ENCODE results near the gene NELFA.
"Not testable (repeated sequence)": the region's sequence is repeated elsewhere in the genome, so short reads cannot be mapped to it uniquely, and the experiment has no call there.

- not testable (repeated sequence) for TF ChIP-seq CTCF (conservative IDR thresholded peaks at IDR 0.05 in 1 of 2, IDR thresholded peaks at IDR 0.05 in 1 of 2; ENCODE audit: low read depth in 1 of 2, low read length in 2 of 2); EZH2 (IDR thresholded peaks at IDR 0.05; ENCODE audit: low read length, missing control alignments)
Observed at GRCh38 chr4:2021358-2022018, 12.7 kb upstream of the NELFA start.

Measured in fibroblast of lung (primary cell).